MG63 (cell line): ENCODE data around the gene PAX2. TPM values are rescaled to one million over a fixed set of nuclear protein-coding genes. Genes with fewer than 3 reads are reported as not detected.

Experiments
- DNase-seq: peaks from one replicate; pipeline ENCODE4 v3.0.0-alpha.2; 2020
- H3K27me3 ChIP-seq: fragments of 250-450 bp; sonication (Bioruptor Pico); 2 replicates; pipeline ENCODE4 v1.5.1; 2020; ENCODE audit warnings: mild to moderate bottlenecking, moderate library complexity
- H3K36me3 ChIP-seq: fragments of 250-450 bp; sonication (Bioruptor Pico); 2 replicates; pipeline ENCODE4 v1.5.1; 2020; ENCODE audit warnings: mild to moderate bottlenecking, moderate library complexity
- H3K4me3 ChIP-seq: fragments of 250-450 bp; sonication (Bioruptor Pico); 2 replicates; pipeline ENCODE4 v1.5.1; 2020; ENCODE audit warnings: mild to moderate bottlenecking, moderate library complexity
- H3K9me3 ChIP-seq: fragments of 250-450 bp; sonication (Bioruptor Pico); 2 replicates; pipeline ENCODE4 v1.5.1; 2020; ENCODE audit warnings: mild to moderate bottlenecking, moderate library complexity
- total RNA-seq: library from RNA; depleted of rRNA; stranded (reverse); fragments of >200 nt; shearing (Covaris generic); gene quantifications from 2 replicates; pipeline ENCODE4 v1.2.3, GENCODE V29; 2014; ENCODE audit warnings: low replicate concordance

The PAX2 gene
- total RNA-seq, 1 experiment from 2014 or later, result not detected

GRCh38 chr10:100788002-100788903 is 42.9 kb downstream of the PAX2 start:
- Histone ChIP-seq H3K4me3 (no peak overlapping the region), H3K27me3 (no peaks in the 10 kb centered on the region), H3K36me3 (no peaks in the 10 kb centered on the region), H3K9me3 (no peaks in the 10 kb centered on the region)
- no peak for DNase-seq

GRCh38 chr10:100790761-100791208 is 45.4 kb downstream of the PAX2 start:
- DNase-seq, result no peak
- Histone ChIP-seq H3K9me3 (no peaks in the 10 kb centered on the region), H3K4me3 (no peak overlapping the region), H3K36me3 (no peaks in the 10 kb centered on the region), H3K27me3 (no peaks in the 10 kb centered on the region; the same call in 1 of the 2 replicates)

- H3K9me3 ChIP-seq, result no peaks in the 10 kb centered on the region
- H3K4me3 ChIP-seq, result no peak overlapping the region
- no peaks in the 10 kb centered on the region for H3K36me3 ChIP-seq
- no peaks in the 10 kb centered on the region; the same call in 1 of the 2 replicates for H3K27me3 ChIP-seq
- DNase-seq, result no peak
These were observed 46.1 kb downstream of the PAX2 start for GRCh38 chr10:100791369-100792058.

GRCh38 chr10:100792574-100792973 is 47.2 kb downstream of the PAX2 start:
- no peaks in the 10 kb centered on the region for H3K36me3 ChIP-seq
- H3K4me3 ChIP-seq, result no peak overlapping the region
- no peaks in the 10 kb centered on the region for H3K9me3 ChIP-seq
- no peaks in the 10 kb centered on the region; the same call in 1 of the 2 replicates for H3K27me3 ChIP-seq
- DNase-seq, result no peak

GRCh38 chr10:100793055-100793454 is 47.7 kb downstream of the PAX2 start:
- Histone ChIP-seq H3K4me3 (no peak overlapping the region), H3K27me3 (no peaks in the 10 kb centered on the region; the same call in 1 of the 2 replicates), H3K9me3 (no peaks in the 10 kb centered on the region), H3K36me3 (no peaks in the 10 kb centered on the region)
- no peak for DNase-seq

GRCh38 chr10:100799881-100800280 is 54.5 kb downstream of the PAX2 start:
- Histone ChIP-seq H3K36me3 (no peaks in the 10 kb centered on the region), H3K27me3 (no peaks in the 10 kb centered on the region; the same call in 1 of the 2 replicates), H3K9me3 (no peaks in the 10 kb centered on the region), H3K4me3 (no peak overlapping the region)
- DNase-seq, result no peak

- DNase-seq, result no peak
- H3K36me3 ChIP-seq, result no peaks in the 10 kb centered on the region
- no peaks in the 10 kb centered on the region for H3K9me3 ChIP-seq
- H3K4me3 ChIP-seq, result no peak overlapping the region
- H3K27me3 ChIP-seq, result no peaks in the 10 kb centered on the region; the same call in 1 of the 2 replicates
These were observed 55.5 kb downstream of the PAX2 start for GRCh38 chr10:100800931-100801330.

GRCh38 chr10:100802196-100802595 is 56.8 kb downstream of the PAX2 start:
- H3K9me3 ChIP-seq, result no peaks in the 10 kb centered on the region
- H3K27me3 ChIP-seq, result no peaks in the 10 kb centered on the region
- no peak for DNase-seq
- no peaks in the 10 kb centered on the region for H3K36me3 ChIP-seq
- no peak overlapping the region for H3K4me3 ChIP-seq

GRCh38 chr10:100802607-100803006 is 57.2 kb downstream of the PAX2 start:
- no peak for DNase-seq
- Histone ChIP-seq H3K9me3 (no peaks in the 10 kb centered on the region), H3K4me3 (no peak overlapping the region), H3K36me3 (no peaks in the 10 kb centered on the region), H3K27me3 (no peaks in the 10 kb centered on the region)

- Histone ChIP-seq H3K27me3 (no peaks in the 10 kb centered on the region), H3K36me3 (no peaks in the 10 kb centered on the region), H3K4me3 (no peak overlapping the region), H3K9me3 (no peaks in the 10 kb centered on the region)
- no peak for DNase-seq
These were observed 58.1 kb downstream of the PAX2 start for GRCh38 chr10:100803492-100803891.

- H3K9me3 ChIP-seq, result no peaks in the 10 kb centered on the region
- no peak overlapping the region for H3K4me3 ChIP-seq
- H3K36me3 ChIP-seq, result no peaks in the 10 kb centered on the region
- DNase-seq, result no peak
- H3K27me3 ChIP-seq, result no peaks in the 10 kb centered on the region
These were observed 58.5 kb downstream of the PAX2 start for GRCh38 chr10:100803908-100804307.

GRCh38 chr10:100805543-100806355 is 60.4 kb downstream of the PAX2 start:
- Histone ChIP-seq H3K27me3 (no peaks in the 10 kb centered on the region), H3K4me3 (no peak overlapping the region), H3K9me3 (no peaks in the 10 kb centered on the region), H3K36me3 (no peaks in the 10 kb centered on the region)
- no peak for DNase-seq

GRCh38 chr10:100806356-100806645 is 60.9 kb downstream of the PAX2 start:
- no peaks in the 10 kb centered on the region for H3K27me3 ChIP-seq
- H3K36me3 ChIP-seq, result no peaks in the 10 kb centered on the region
- no peak overlapping the region for H3K4me3 ChIP-seq
- no peak for DNase-seq
- no peaks in the 10 kb centered on the region for H3K9me3 ChIP-seq

- DNase-seq, result no peak
- no peak overlapping the region for H3K4me3 ChIP-seq
- no peaks in the 10 kb centered on the region for H3K9me3 ChIP-seq
- H3K36me3 ChIP-seq, result no peaks in the 10 kb centered on the region
- H3K27me3 ChIP-seq, result no peaks in the 10 kb centered on the region
These were observed 62.0 kb downstream of the PAX2 start for GRCh38 chr10:100807241-100807951.

- Histone ChIP-seq H3K4me3 (no peak overlapping the region), H3K9me3 (no peaks in the 10 kb centered on the region), H3K36me3 (no peaks in the 10 kb centered on the region), H3K27me3 (no peaks in the 10 kb centered on the region)
- no peak for DNase-seq
These were observed 63.5 kb downstream of the PAX2 start for GRCh38 chr10:100808876-100809275.

- Histone ChIP-seq H3K9me3 (no peaks in the 10 kb centered on the region), H3K36me3 (no peaks in the 10 kb centered on the region), H3K27me3 (no peaks in the 10 kb centered on the region), H3K4me3 (no peak overlapping the region)
- no peak for DNase-seq
These were observed 64.9 kb downstream of the PAX2 start for GRCh38 chr10:100810091-100810834.
